Osteocyte (in vitro differentiated cells): ENCODE data around the gene LOX. TPM values are rescaled to one million over a fixed set of nuclear protein-coding genes. Genes with fewer than 3 reads are reported as not detected.

ENCODE experiments used
- DNase-seq: peaks from one replicate; pipeline ENCODE4 v3.0.0; 2021; ENCODE audit warnings: mixed read lengths; ENCODE audit not compliant: unreplicated experiment; ENCODE audit errors: extremely low spot score
- H3K27ac Mint-ChIP-seq: one replicate; pipeline ENCODE4 v1.8.0; 2021; ENCODE audit warnings: mild to moderate bottlenecking, mixed read lengths; ENCODE audit not compliant: unreplicated experiment
- H3K27me3 Mint-ChIP-seq: one replicate; pipeline ENCODE4 v1.8.0; 2021; ENCODE audit warnings: mixed read lengths; ENCODE audit not compliant: unreplicated experiment
- H3K36me3 Mint-ChIP-seq: one replicate; pipeline ENCODE4 v1.8.0; 2021; ENCODE audit warnings: mixed read lengths; ENCODE audit not compliant: unreplicated experiment
- H3K4me1 Mint-ChIP-seq: one replicate; pipeline ENCODE4 v1.8.0; 2021; ENCODE audit warnings: mixed read lengths; ENCODE audit not compliant: unreplicated experiment
- H3K4me3 Mint-ChIP-seq: one replicate; pipeline ENCODE4 v1.8.0; 2021; ENCODE audit warnings: mild to moderate bottlenecking, moderate library complexity, mixed read lengths; ENCODE audit not compliant: unreplicated experiment
- H3K9me3 Mint-ChIP-seq: one replicate; pipeline ENCODE4 v1.8.0; 2021; ENCODE audit warnings: mixed read lengths; ENCODE audit not compliant: unreplicated experiment
- total RNA-seq: library from RNA; stranded (reverse); gene quantifications from 2 replicates; pipeline ENCODE4 v1.2.1, GENCODE V29; 2021
- TF ChIP-seq, protein P1 (sequence below): fragments of 200-600 bp; sonication (generic); IDR thresholded peaks from 2 replicates; pipeline ENCODE4 v1.5.0; 2021; ENCODE audit warnings: antibody characterized with exemption, mild to moderate bottlenecking, moderate library complexity

LOX gene
- total RNA-seq, 1 donor from 2014 or later, result 72.0 TPM

DNA sequence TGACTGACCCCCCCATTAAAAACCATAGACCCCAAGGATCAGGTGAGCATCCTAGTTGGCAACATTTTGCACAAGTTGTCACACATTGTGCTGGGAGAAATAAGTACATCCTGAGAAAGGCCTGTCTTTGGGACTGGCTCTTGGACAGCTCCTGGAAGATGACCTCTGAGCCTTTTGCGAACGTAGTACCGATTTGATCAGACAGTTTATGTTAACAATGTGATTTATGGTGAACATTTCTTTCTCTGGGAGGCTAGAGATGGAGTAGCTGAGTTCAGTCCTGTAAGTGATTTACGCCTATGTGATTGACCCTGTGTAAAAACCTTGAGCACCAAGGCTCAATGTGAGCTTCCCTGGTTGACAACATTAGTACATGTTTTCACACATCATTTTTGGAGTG is 41.7 kb downstream of the LOX start:
- H3K9me3 Mint-ChIP-seq, result no peaks in the 10 kb centered on the region
- H3K4me1 Mint-ChIP-seq, result peaks cover 4% of the 10 kb centered on the region
- H3K27me3 Mint-ChIP-seq, result no peaks in the 10 kb centered on the region
- no peak overlapping the region for H3K27ac Mint-ChIP-seq
- TF ChIP-seq, protein P1, sequence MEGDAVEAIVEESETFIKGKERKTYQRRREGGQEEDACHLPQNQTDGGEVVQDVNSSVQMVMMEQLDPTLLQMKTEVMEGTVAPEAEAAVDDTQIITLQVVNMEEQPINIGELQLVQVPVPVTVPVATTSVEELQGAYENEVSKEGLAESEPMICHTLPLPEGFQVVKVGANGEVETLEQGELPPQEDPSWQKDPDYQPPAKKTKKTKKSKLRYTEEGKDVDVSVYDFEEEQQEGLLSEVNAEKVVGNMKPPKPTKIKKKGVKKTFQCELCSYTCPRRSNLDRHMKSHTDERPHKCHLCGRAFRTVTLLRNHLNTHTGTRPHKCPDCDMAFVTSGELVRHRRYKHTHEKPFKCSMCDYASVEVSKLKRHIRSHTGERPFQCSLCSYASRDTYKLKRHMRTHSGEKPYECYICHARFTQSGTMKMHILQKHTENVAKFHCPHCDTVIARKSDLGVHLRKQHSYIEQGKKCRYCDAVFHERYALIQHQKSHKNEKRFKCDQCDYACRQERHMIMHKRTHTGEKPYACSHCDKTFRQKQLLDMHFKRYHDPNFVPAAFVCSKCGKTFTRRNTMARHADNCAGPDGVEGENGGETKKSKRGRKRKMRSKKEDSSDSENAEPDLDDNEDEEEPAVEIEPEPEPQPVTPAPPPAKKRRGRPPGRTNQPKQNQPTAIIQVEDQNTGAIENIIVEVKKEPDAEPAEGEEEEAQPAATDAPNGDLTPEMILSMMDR, result no peak
- H3K36me3 Mint-ChIP-seq, result peaks cover 9% of the 10 kb centered on the region
- H3K4me3 Mint-ChIP-seq, result no peak overlapping the region
- no peak for DNase-seq

DNA sequence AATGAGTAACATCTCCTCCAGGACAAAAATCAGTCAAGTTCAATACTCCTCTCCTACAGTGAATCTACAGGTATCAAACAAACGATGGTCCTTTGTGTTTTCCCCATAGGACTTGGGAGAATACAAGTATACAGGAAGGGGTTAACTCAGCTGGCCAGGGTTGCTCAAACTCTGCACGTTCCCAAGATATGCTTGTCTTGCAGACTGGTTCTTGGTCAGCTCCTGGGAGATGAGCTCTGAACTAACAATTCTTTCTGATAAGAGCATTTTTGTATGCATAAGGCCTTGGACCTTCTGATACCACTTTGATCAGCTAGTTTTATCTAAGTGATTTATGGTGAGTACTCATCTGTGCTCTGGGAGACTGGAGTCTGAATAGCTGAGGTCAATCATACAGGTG is 42.1 kb downstream of the LOX start:
- Mint-ChIP-seq H3K27me3 (no peaks in the 10 kb centered on the region), H3K9me3 (no peaks in the 10 kb centered on the region), H3K36me3 (peaks cover 10% of the 10 kb centered on the region), H3K4me3 (no peak overlapping the region), H3K4me1 (peaks cover 4% of the 10 kb centered on the region), H3K27ac (no peak overlapping the region)
- DNase-seq, result no peak
- TF ChIP-seq, protein P1, result no peak

DNA sequence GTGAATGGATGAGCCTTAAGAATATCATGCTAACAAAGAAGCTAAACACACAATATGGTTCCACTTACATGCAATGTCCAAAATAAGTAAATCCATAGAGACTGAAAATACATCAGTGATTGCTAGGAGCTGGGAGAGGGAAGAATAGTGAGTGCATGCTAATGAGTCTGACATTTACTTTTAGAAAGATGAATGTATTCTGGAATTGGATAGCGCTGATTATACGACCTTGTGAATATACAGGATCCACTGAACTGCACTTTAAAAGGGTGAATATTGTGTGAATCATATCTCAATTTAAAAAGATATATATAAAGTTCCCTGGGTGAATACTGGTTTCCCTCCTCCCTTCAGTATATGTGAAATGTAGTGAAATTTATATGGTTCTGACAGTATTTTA is 46.2 kb downstream of the LOX start:
- H3K27ac Mint-ChIP-seq, result no peak overlapping the region

DNA sequence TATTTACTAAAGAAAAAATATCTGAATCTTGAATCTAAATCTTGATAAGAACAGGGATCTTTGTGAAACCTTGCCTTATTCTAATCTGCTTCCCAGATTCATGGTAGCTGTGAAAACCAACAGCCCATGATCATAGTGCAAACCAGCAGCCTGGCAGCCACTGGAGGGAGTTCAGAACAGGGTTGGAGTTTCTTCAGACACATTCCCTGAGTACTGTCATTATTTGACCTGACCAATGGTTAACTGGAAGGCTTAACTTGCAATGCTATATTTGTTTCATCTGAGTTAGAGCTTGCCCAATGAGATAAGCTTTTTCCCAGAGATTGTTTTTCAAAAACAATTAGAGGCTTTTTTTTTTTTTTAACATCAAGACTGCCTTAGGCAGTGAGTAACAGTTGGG is 47.8 kb downstream of the LOX start:
- TF ChIP-seq, protein P1, result no peak
- H3K4me3 Mint-ChIP-seq, result no peak overlapping the region
- no peak for DNase-seq
- H3K4me1 Mint-ChIP-seq, result peaks cover 8% of the 10 kb centered on the region
- H3K36me3 Mint-ChIP-seq, result peaks cover 21% of the 10 kb centered on the region
- no peaks in the 10 kb centered on the region for H3K9me3 Mint-ChIP-seq
- H3K27me3 Mint-ChIP-seq, result no peaks in the 10 kb centered on the region
- H3K27ac Mint-ChIP-seq, result no peak overlapping the region

More for the DNA sequence above, 46.2 kb downstream of the LOX start:
- Mint-ChIP-seq H3K4me3 (no peak overlapping the region), H3K27me3 (no peaks in the 10 kb centered on the region), H3K9me3 (no peaks in the 10 kb centered on the region), H3K36me3 (peaks cover 20% of the 10 kb centered on the region), H3K4me1 (peaks cover 8% of the 10 kb centered on the region)
- TF ChIP-seq, protein P1, result no peak
- no peak for DNase-seq

DNA sequence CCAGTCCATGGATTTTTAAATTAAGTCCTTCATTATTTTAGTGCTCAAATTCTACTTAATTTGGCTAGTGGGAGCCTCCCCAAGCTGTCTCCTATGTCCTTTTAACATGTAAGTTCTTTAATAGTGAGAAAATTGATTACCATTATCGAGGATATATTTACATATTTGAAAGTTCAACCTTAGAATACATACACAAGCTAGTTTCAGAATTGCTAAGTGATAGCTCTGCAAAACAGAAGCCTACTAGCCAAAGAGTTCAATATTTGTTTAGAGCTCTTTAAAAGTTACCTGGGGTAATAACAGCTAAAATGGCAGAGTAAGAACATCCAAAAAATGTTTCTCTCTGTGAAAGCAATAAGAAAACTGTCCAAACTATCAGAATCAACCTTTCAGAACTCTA is 48.2 kb downstream of the LOX start:
- Mint-ChIP-seq H3K27ac (no peak overlapping the region), H3K4me3 (no peak overlapping the region)

More for the DNA sequence above, 48.2 kb downstream of the LOX start:
- Mint-ChIP-seq H3K36me3 (peaks cover 21% of the 10 kb centered on the region), H3K27me3 (no peaks in the 10 kb centered on the region), H3K4me1 (peaks cover 8% of the 10 kb centered on the region), H3K9me3 (no peaks in the 10 kb centered on the region)
- no peak for DNase-seq
- TF ChIP-seq, protein P1, result no peak
